A549 treated with CORT108297 at 1 μM for 4 hours (cell line): ENCODE measurements around the gene HLA-DPA1. TPM values are rescaled to one million over a fixed set of nuclear protein-coding genes. Genes with fewer than 3 reads are reported as not detected.

Experiments used
- total RNA-seq: library from RNA; stranded (reverse); fragments of 200-300 nt; extraction: Qiagen RNA extraction; gene quantifications from 5 replicates; pipeline ENCODE4 v1.2.3, GENCODE V29; 2022

The HLA-DPA1 gene
- total RNA-seq: 0.05 to 0.22 TPM in 2 of 5 replicates, not detected in the others

GRCh38 chr6:33073431-33073871 lies at the start of gene HLA-DPA1:
TSS of gene HLA-DPA1 (minus strand) at chr6:33073649.

GRCh38 chr6:33075568-33076405 lies 2.3 kb upstream of the HLA-DPA1 start, which contains the start of gene HLA-DPB1:
TSS of gene HLA-DPB1 (plus strand) at chr6:33075990. CDS start at chr6:33076042, 52 bp downstream.

Other genes starting within 250 kb of the HLA-DPA1 start
- 10.6 to 24.0 TPM (median 19.8 TPM) in 5 replicates for gene TAP2, start 234.9 kb downstream of the HLA-DPA1 start, total RNA-seq
- gene PSMB8, start 229.6 kb downstream of the HLA-DPA1 start, total RNA-seq: 20.3 to 22.9 TPM (median 21.4 TPM) in 5 replicates
- gene TAP1, start 219.9 kb downstream of the HLA-DPA1 start, total RNA-seq: 33.2 to 38.3 TPM (median 34.9 TPM) in 5 replicates
- gene PSMB9, start 219.5 kb downstream of the HLA-DPA1 start, total RNA-seq: 15.7 to 25.5 TPM (median 18.9 TPM) in 5 replicates
- gene HLA-DMB, start 132.6 kb downstream of the HLA-DPA1 start, total RNA-seq: 1.5 to 2.5 TPM (median 1.6 TPM) in 5 replicates
- gene HLA-DMA, start 120.6 kb downstream of the HLA-DPA1 start, total RNA-seq: 2.4 to 3.6 TPM (median 2.7 TPM) in 5 replicates
- gene BRD2, start 105.1 kb downstream of the HLA-DPA1 start, total RNA-seq: 121 to 148 TPM (median 126 TPM) in 5 replicates
- 0.14 TPM in 1 of 5 replicates, not detected in the others for gene HLA-DOA, start 64.1 kb downstream of the HLA-DPA1 start, total RNA-seq
- gene HLA-DPB1, start 2.3 kb upstream of the HLA-DPA1 start, total RNA-seq: not detected in 5 replicates
- 0.52 to 1.2 TPM (median 0.92 TPM) in 5 replicates for gene COL11A2, start 118.8 kb upstream of the HLA-DPA1 start, total RNA-seq
- 18.0 to 24.0 TPM (median 21.6 TPM) in 5 replicates for gene RXRB, start 127.0 kb upstream of the HLA-DPA1 start, total RNA-seq
- gene SLC39A7, start 127.2 kb upstream of the HLA-DPA1 start, total RNA-seq: 111 to 117 TPM (median 113 TPM) in 5 replicates
- 12.9 to 17.5 TPM (median 16.9 TPM) in 5 replicates for gene HSD17B8, start 131.0 kb upstream of the HLA-DPA1 start, total RNA-seq
- 19.3 to 27.2 TPM (median 25.7 TPM) in 5 replicates for gene RING1, start 134.9 kb upstream of the HLA-DPA1 start, total RNA-seq
- 14.1 to 20.3 TPM (median 17.1 TPM) in 5 replicates for gene VPS52, start 198.2 kb upstream of the HLA-DPA1 start, total RNA-seq
- gene RPS18, start 198.4 kb upstream of the HLA-DPA1 start, total RNA-seq: 2,485 to 2,639 TPM (median 2,575 TPM) in 5 replicates
- gene B3GALT4, start 203.5 kb upstream of the HLA-DPA1 start, total RNA-seq: 0.42 to 0.93 TPM (median 0.72 TPM) in 5 replicates
- gene WDR46, start 215.6 kb upstream of the HLA-DPA1 start, total RNA-seq: 55.2 to 60.7 TPM (median 56.9 TPM) in 5 replicates
- gene PFDN6, start 216.0 kb upstream of the HLA-DPA1 start, total RNA-seq: 98.0 to 128 TPM (median 112 TPM) in 5 replicates
- 11.1 to 16.5 TPM (median 15.2 TPM) in 5 replicates for gene RGL2, start 225.3 kb upstream of the HLA-DPA1 start, total RNA-seq
- 39.1 to 43.3 TPM (median 40.3 TPM) in 5 replicates for gene TAPBP, start 240.4 kb upstream of the HLA-DPA1 start, total RNA-seq
- 2.3 to 4.3 TPM (median 4.1 TPM) in 5 replicates for gene ZBTB22, start 244.1 kb upstream of the HLA-DPA1 start, total RNA-seq
- gene DAXX, start 249.3 kb upstream of the HLA-DPA1 start, total RNA-seq: 34.7 to 45.1 TPM (median 36.7 TPM) in 5 replicates